GM21423 (cell line): ENCODE measurements around the gene KRABD2.
"Not testable (repeated sequence)": the region's sequence is repeated elsewhere in the genome, so short reads cannot be mapped to it uniquely, and the experiment has no call there.

Source experiments
- ATAC-seq: cut with Tn5 transposase; IDR thresholded peaks from one replicate; pipeline ENCODE4 v1.9.1; 2021; ENCODE audit warnings: mild to moderate bottlenecking, moderate library complexity; ENCODE audit not compliant: unreplicated experiment

KRABD2 gene

GRCh38 chr17:8376271-8377067 is at the start of gene KRABD2:
KRABD2 (minus strand) TSS chr17:8376704.
- ATAC-seq, result peak; percentile 85

DNA sequence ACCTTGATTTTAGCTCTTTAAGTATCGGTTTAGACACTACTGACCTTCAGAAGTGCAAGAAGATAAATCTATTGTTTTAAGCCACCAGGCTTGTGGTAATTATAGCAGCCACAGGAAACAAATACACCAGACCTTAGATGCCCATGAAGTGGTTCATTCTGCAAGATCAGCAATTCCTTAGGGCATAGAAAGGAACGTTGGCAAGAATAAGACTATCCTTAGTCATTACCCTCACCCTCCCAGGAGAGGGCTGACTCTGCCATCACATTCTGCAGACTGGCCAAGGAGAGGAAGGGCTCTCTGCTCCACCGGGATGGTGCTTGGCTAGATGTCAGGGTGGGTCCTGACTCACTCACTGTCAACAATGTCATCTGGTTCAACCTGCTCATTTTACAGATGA is 45.1 kb upstream of the KRABD2 start:
- ATAC-seq, result no peak

DNA sequence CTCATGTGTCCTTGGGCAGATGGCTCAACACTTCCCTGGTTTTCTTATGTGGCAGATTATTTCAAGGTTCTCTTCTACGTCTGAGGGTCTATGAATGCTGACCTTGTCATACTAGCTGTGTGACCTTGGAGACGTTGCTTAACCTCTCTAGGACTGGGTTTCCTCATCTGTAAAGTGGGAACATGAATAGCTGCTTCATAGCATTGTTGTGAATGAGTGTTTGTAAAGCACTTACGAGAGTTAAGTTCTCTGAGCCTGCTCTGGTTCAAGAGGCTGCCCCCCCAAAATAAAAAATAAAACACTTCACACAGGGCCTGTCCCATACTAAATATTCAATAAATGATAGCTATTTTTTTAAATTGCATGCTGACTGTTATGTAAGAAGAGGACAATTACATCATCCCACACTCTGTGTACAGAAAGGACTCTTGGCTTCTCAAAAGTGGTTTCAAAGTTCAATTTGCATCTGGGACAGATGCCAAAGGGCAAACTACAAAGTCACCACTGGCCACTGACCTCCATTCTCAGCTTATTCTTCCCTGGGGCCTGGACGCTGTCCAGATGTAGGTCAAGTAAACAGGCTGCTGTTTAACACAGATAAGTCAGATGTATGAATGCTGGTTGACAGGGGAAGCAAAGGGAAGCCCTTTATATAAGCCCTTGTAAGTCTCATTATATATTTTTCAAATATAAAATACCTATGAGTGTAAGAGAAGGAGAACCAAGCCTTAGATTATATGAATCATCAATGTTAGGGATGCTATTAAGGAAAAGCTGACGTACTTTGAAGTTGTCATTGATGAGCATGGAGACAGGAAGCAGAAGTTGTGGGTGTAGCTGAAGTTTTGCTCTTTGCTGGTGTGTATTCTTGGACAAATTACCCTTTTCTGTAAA is 43.8 kb upstream of the KRABD2 start:
- ATAC-seq, result no peak

GRCh38 chr17:8419305-8419704 is 42.8 kb upstream of the KRABD2 start:
- no peak for ATAC-seq

- ATAC-seq, result no peak
Observed at GRCh38 chr17:8418471-8418870, 42.0 kb upstream of the KRABD2 start.

- ATAC-seq, result no peak
Observed at GRCh38 chr17:8417806-8418205, 41.3 kb upstream of the KRABD2 start.

DNA sequence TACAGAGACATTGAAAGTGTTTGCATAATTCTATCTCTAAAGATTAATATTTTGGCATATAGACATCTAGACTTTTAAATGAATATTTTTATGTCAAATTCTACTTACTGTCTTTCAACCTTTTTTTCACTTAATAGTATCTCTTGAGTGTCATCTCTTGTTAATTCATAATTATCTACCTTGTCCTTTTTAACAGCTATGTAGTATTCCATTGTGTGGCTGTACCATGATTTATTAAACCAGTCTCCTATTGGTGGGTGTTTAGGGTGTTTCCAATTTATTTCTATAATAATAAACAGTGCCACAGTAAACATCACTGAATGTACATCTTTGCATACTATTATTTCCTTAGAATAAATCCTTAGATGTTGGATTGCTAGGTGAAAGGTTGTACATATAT is 37.4 kb upstream of the KRABD2 start:
- ATAC-seq, result no peak

DNA sequence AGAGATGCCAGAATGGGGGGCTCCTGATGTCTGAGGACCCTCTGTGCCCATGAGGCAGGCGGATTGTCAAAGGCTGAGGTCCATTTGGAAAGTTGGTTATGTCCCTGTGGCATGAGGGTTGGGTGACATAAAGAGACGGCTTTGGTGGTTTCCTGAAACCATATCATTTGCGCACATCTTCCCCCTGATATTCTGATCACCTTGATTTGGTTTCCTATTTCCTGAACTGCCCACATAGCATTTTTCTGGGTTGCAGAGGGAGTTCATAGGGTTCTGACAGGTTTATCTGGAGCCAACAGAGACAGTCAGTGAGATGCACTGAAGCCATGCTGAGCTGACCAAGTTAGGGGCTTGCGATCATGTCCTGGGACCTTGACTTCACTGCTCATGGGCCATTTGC is 36.8 kb upstream of the KRABD2 start:
- ATAC-seq, result no peak

DNA sequence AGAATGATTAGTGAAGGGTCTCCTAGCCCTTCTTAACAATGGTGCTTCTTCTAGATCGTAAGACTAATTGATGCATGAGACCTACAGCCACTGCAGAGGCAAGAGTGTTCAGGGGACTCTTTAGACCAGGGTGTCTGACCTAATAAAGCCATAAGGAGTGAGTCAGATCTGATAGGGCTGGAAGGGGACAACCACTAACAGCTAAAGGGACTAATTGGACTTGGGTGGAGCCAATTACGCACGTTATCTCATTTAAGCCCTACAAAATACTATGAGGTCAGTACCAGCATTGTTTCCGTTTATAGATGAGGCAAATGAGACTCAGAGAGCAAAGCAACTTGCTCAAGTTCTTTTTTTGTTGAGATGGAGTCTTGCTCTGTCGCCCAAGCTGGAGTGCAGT is 35.6 kb upstream of the KRABD2 start:
- ATAC-seq, result no peak

GRCh38 chr17:8410883-8411238 is 34.4 kb upstream of the KRABD2 start:
- ATAC-seq, result no peak

- ATAC-seq, result no peak
Observed at GRCh38 chr17:8409966-8410882, 33.7 kb upstream of the KRABD2 start.

DNA sequence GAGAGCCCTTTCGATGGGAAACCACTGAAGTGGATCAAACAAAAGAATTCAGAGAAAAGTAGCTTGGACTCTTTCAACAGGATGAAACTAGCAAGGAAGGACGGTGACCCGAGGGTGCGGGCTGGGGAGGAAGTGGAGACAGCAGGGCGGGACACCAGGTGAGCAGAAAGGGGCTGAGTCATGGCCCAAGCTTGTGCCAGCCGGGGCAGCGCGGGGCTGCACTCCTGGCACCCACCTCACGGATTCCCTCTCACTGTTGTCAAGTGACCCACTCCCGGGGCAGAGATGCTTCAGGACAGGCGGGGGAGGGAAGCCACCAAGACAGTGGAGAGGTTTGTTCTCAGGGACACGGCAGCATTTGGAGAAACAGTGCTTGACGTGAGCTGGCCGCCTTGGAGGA is 31.9 kb upstream of the KRABD2 start:
- no peak for ATAC-seq

- ATAC-seq, result no peak
Observed at GRCh38 chr17:8406174-8406573, 29.7 kb upstream of the KRABD2 start.

GRCh38 chr17:8405499-8406016 is 29.1 kb upstream of the KRABD2 start:
- no peak for ATAC-seq

DNA sequence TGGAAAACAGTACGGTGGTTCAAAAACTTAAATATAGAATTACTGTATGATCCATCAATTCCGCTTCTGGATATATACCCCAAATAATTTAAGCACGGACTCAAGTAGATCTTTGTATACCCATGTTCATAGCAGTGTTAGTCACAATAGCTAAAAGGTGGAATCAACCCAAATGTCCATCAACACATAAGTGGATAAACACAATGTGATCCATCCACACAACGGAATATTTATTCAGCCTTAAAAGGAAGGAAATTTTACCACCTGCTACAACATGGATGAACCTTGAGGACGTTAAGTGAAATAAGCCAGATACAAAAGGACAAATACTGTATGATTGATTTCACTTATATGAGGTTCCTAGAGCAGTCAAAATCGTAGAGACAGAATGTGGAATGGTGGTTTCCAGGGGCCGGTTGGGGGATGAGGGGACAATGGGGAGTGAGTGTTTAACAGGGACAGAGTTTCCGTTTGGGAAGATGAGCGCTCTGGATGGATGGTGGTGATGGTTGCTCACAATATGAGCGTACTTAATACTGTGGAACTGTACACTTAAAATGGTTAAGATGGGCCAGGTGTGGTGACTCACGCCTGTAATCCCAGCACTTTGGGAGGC is 26.5 kb upstream of the KRABD2 start:
- no peak for ATAC-seq

GRCh38 chr17:8401107-8401506 is 24.6 kb upstream of the KRABD2 start:
- no peak for ATAC-seq

GRCh38 chr17:8398980-8399379 is 22.5 kb upstream of the KRABD2 start:
- no peak for ATAC-seq

DNA sequence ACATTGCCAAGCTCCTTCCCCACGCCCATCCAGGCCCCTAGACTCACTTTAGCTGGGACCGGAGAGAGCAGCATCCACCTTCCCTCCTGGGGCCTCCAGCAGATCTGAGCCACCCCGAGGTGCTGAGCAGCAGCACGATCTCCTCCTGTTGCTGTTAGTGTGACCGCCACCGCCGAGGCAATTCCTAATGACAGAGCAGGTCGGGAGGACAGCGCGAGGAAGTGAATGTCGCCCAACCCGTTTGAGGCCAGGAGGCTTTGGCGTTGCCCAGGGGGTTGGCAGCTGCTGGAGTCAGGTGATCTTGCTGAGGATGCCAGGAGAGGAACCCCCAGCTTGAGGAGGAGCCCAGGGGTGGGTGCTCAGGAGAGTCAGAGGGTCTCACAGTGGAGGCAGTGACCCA is 21.1 kb upstream of the KRABD2 start, which contains the start of gene RNF222:
Gene RNF222, minus strand, starts transcription at position 192 of the 400 bp plus-strand sequence. CDS start 4,366 bp downstream, outside the sequence.
- no peak for ATAC-seq

- not testable (repeated sequence) for ATAC-seq
Observed at GRCh38 chr17:8394497-8394896, 18.0 kb upstream of the KRABD2 start.
